Fibroblast of skin of abdomen (primary cell): ENCODE results near the gene CDC16.

Source experiments
- DNase-seq: peaks from one replicate; pipeline ENCODE4 v3.0.0-alpha.2; 2013

Gene CDC16

DNA sequence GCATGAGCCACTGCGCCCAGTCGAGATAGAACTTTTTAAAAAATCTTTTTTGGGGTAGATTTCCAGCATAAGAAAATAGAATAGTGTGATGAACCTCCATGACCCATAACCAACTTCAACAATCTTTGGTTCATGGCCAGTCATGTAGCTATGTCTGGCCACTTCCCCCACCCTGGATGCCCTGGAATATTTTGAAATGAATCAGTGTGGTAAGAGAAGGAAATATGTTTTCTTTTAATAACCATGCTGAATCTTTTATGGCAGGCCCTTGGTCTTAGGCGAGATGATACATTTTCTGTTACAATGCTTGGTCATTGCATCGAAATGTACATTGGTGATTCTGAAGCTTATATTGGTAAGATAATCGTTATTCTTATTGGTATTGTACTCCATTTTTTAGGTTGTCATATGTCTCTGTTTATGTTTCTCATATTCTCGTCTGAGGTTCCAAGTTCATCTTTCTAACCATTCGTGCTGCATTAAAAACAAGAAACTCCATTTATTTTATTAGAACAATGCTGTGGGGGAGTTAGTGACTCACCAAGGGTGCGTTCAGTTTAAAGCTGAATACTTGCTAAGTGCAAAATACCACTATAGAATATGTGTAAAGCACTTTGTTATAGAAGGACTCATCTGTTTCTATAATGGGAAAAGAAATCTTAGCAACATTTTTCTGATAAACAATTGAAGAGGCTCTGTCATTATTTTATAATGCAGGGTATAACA, 30.4 kb downstream of the CDC16 start:
- DNase-seq, result peak; percentile 90

- DNase-seq, result no peak
Observed at GRCh38 chr13:114266241-114266640, 31.5 kb downstream of the CDC16 start.

DNA sequence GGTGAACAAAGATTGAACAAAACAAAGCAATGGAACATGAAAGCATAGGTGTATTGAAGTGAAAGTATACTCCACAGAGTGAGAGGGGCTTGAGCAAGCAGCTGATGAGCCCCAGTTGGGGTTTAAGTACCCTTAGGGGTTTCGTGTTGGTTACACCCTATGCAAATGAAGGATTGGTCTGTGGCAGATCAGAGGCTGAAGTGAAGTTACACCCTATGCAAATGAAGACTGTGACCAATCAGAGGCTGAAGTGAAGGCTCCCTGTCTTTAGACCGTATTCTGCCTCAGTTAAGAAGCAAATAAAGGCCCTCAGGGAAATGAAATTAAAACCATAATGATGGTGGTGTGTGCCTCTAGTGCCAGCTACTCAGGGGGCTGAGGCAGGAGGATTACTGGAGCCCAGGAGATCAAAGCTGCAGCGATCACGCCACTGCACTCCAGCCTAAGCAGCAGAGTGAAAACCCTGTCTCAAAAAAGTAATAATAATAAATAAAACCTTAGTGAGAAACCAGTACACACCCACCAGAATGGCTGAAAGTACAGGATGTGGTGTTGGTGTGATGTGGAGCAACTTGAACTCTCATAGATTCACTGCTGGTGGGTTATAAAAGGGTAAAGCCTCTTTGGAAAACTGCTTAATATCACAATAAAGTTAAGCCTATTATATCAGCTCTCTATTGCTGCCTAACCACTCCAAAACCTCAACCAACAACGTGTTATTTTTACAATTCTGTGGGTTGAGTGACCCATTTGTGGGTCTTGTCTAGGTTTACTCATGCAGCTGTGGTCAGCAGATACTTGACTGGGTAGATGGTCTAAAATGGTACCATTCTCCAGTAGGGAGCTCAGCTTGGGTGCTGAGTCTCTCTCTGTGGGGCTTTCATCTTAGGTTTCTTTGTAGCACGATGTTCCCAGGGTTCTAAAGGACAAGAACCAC, 33.9 kb downstream of the CDC16 start:
- DNase-seq, result no peak

GRCh38 chr13:114269281-114269770, 34.6 kb downstream of the CDC16 start:
- no peak for DNase-seq

DNA sequence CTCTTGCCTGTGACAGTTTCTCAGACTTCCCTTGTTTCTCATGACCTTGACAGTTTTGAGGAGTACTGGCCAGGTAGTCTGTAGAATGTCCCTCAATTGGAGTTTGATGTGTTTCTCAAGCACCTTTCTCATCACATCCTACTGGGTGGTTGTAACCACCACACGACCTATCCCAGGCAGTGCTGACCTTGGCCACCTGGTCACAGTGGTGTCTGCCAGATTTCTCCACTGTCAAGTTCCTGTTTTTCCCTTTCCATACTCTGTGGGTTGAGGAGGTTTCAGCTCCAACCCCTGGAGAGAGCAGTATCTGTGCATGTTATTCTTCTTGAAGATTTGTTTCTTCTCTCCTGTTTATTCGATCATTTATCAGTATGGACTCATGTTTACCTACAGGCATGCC, 38.3 kb downstream of the CDC16 start:
- DNase-seq, result no peak

DNA sequence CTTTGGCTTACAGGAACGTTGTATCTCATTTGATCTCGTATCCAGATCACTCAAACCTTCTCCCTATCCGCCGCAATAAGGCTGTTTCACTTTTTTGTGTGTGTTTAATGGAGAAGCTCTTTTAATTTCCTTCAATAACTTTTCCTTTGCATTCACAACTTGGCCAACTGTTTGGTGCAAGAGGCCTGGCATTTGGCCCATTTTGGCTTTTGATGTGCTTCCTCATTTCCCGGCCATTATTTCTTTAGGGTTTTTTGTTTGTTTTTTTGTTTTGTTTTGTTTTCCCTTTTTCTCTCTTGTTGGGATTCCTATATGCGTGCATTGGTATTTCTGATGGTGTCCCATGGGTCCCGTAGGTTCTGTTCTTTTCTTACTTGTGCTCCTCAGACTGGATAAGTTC, 40.6 kb downstream of the CDC16 start:
- no peak for DNase-seq

GRCh38 chr13:114279146-114279545, 44.4 kb downstream of the CDC16 start:
- no peak for DNase-seq

- DNase-seq, result no peak
Observed at GRCh38 chr13:114279758-114280355, 45.2 kb downstream of the CDC16 start.

- DNase-seq, result peak; percentile 95
Observed at GRCh38 chr13:114281351-114282040, 46.8 kb downstream of the CDC16 start, which contains the start of gene UPF3A. TSS of gene UPF3A (plus strand) at chr13:114281601. CDS start at chr13:114281640, 39 bp downstream.

DNA sequence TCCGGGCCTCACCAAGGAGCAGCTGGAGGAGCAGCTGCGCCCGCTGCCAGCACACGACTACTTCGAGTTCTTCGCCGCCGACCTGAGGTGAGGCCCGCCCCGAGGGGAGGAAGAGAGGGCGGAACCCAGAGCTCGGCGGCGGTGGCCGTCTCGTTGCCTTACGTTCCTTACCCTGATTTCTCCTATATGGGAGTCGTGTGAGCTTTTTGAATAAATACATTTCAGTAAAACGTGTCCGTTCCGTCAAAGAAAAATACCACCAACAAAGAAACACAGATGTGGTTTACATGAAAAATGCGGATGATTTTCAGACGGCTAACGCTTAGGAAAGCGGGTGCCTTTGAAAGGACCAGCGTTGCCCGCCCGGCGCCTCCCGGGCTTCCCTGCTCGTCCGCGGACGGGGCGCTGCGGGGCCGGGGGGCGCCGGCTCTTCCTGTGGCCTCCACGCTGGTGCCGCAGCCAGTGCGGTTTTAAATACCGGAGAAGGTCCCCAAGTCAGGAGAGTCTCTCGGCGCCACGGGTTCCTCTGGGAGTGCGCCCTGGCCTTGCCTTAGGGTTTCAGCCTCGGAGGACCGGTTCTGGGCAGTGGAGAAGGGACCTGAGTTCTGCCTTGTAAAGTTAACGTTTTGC, 47.5 kb downstream of the CDC16 start:
- DNase-seq, result no peak

- DNase-seq, result no peak
Observed at GRCh38 chr13:114283576-114283975, 48.9 kb downstream of the CDC16 start.

DNA sequence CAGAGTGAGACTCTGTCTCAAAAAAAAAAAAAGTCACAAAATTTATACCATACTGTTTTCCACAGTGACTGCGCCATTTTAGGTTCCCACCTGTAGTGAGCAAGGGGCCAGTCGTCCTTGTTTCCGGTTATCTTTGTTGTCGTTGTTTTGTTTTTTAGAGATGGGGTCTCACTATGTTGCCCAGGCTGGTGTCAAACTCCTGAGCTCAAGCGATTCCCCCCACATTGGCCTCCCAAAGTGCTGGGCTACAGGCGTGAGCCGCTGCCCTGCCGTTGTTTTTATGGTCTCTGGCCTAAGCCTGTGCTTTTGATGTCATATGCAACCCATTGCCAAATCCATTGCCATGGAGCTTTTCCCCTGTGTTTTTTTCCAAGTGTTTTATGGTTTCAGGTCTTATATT, 50.0 kb downstream of the CDC16 start:
- DNase-seq, result no peak

DNA sequence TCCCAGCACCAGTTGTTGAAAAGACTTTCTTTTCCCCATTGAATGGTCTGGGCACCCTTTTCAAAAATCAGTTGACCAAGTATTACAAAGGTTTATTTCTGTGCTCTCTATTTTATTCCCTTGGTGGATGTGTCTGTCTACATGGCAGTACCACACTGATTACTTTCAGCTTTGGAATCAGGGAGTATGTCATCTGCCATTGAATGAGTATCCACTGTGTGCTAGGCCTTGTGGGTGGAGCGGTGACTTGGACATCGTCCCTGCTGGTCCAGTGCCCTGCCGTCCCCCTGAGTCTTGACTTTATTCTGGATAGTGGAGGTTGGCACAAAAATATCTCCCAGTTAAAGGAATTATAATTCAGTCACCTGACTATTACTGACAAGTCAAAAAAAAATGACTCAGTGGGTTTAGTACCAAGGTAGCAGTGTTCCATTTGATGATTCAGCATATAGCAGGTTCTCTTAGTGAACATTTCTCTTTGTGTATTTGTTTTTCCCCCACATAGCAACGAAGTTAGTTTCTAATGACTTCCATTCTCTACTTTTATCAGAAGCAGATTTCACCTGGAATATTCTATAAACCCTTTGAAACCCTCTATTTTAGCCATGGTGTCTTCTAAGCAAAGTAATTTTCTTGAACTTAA, 50.6 kb downstream of the CDC16 start:
- no peak for DNase-seq

DNA sequence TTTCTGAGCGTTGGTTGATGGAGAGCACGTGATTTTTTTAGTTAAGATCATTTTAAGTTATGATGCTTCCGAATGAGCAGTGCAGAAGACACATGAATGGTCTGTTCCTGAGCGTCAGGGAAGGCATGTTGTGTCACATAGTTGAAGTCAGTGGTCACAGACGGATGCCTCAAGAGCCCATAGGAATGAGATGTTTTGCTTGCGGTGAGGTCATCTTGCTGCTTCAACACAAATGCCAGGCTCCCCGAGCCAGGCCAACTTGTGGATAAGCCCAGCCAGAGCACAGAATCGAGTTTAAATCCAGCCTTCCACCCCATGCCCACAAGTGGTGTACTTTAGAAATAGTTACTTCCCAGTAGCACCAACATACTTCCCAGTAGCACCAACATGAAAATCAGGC, 52.1 kb downstream of the CDC16 start:
- DNase-seq, result peak; percentile 46

DNA sequence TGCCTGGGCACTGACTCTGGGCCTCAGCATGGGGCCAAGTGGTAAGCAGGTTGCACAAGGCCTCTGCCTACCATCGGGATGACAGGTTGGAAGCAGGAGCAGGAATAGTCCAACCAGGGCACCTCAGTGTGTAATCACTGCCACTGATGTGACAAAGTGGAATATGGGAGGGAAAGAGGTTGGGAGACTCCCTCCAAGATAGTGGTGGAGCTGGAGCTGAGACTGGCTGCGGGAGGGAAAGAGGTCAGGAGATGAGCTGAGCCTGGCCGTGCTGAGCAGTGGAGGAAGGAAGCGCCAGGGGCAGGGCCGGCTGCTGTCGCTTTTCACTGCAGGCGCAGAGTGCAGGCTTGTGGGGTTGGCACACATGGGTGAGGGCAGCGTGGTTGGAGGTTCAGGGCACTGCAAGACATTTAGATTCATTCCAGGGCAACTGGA, 53.5 kb downstream of the CDC16 start:
- DNase-seq, result no peak

GRCh38 chr13:114296448-114296847, 61.8 kb downstream of the CDC16 start:
- no peak for DNase-seq

DNA sequence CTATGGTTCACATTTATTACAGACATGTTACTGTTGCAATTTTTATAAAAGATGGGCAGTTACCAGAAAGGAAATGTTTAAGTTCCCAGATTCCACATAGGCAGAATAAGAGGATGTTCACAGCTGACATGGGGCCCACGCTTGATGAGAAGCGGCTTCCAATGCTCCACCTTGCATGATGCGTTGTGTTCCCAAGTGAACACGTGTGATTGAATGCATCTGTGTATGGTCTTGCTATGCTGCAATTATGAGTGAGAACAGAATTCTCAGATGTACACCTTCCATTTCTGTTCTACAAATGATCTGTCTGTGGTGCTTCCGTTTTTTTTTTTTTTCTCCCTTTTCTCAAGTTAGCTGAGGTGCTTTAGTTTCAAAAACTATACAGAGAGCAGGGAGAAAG, 62.2 kb downstream of the CDC16 start:
- no peak for DNase-seq

DNA sequence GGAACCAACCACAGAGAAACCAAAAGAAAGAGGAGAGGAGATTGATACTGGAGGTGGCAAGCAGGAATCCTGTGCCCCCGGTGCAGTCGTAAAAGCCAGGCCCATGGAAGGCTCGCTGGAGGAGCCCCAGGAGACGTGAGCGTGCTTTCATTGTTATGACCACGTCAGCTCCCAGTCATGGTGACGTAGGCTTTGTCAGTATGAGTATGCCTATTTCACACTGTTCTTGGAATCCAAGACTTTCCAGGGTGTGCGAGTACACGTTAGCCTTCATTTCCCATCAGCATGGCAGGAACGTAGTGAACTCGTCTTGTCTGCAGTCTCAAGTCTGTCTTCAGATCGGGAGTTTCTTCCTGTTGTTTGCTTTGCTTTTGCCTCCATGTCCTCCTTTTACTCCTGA, 64.2 kb downstream of the CDC16 start:
- DNase-seq, result no peak

DNA sequence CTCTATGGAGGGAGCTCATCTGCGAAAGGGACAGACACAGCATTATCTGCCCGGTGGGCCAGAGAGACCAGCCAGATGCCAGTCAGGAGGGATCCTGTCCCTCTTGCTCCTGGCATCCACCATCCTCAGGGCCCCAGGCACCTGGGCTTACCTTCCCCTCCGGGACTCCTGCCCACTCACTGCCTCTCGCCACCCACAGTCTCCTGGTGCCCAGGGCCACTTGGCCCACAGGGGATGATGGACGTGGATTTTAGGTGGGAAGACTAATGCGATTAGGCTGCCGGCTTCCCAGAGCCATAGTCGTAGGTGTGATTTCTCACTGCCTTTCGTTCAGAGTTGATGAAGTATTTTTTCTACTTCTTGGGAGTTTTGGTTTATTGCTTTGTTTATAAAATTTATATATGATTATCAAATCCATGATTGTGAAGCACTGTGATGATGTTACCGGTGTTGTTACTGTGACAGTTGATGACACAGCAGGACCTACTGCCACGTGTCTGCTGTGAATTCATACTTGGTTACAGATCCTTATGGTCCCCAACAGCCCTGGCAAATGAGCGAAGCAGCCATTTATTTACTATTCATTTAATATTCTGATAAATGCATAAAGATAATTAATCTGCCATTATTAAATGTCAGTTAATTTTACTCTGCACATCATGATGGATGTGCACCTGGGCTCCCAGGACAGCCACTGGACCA, 65.1 kb downstream of the CDC16 start:
- no peak for DNase-seq

GRCh38 chr13:114303700-114304327, 69.1 kb downstream of the CDC16 start:
- DNase-seq, result no peak
